HuH-7.5 (cell line): ENCODE data around the gene CKAP5.
"Not testable (repeated sequence)": the region's sequence is repeated elsewhere in the genome, so short reads cannot be mapped to it uniquely, and the experiment has no call there.

Source experiments
- DNase-seq: peaks from one replicate; pipeline ENCODE4 v3.0.0; 2011; ENCODE audit warnings: low spot score

CKAP5 gene

DNA sequence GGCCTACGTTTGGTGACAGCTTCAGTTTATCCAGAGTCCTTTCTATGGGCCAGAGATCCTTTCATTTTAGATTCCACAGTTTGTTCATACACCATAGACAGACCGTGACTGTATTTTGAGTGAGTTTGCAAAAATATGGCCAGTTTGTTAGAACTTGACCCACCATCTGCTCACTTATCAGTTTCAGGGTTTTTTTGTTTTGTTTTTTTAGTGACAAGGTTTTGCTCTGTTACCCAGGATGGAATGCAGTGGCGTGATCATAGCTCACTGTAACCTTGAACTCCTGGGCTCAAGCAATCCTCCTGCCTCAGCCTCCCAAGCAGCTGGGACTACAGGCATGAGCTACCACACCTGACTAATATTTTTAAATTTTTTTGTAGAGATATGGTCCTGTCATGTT, 9.1 kb upstream of the CKAP5 start:
- DNase-seq = no peak

DNA sequence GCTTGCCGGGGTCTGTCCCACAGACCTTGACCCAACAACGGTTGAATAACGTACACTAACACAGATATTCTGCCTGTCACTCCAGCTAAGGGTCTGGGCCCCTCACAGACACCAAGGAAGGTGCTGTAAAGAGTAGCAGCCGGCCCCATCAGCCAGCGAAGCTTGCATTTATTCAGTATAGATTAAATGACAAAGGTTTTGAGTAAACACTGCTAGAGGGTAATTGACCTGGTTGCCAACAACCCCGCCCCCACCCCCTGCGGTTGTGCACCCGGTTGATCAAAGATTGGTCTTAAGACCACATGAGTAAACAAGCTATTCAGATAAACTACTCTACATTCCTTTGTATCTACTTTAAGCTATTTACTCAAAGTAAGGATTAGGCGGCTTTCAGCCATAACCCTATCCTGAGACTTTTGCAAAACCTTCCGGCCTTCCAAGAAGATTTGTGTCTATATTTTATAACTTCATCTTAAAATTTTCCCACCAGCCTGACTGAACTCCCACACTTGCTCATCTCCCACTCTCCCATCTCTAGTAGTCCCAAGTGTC, 4.8 kb upstream of the CKAP5 start:
- DNase-seq = no peak

GRCh38 chr11:46849631-46850030, 3.6 kb upstream of the CKAP5 start:
- no peak for DNase-seq

GRCh38 chr11:46846510-46846830, 390 bp upstream of the CKAP5 start:
- DNase-seq = no peak

DNA sequence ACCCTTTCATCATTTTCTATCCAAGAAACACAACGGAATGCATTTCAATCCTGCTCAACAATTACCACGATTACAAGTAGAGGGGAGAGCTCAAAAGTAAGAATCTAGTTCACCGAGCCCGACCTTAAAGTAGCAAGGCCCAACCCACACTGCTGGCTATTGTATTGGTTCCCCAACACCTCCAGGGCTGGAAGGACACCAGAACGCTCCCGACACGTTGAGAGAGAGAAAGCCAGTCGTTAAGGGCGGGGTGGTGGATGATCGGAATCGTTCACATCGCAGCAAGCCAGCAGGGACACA, 690 bp downstream of the CKAP5 start:
- no peak for DNase-seq

DNA sequence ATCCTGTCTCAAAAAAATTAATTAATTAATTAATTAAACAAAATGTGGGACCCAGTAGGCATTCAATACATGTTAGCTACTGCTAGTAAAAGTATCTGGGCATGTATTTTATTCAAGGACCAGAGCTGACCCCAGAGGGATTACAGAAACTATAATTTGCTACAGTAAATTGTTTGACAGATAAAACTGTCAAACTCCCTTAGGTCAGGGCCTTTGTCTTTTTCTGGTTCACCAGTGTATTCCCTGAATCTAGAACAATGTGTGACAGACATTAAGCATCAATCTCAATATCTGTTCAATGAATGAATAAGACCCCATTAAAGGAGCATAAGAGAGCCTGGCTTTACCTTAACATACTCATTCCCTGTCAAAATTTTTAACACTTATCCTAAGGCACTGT, 6.0 kb downstream of the CKAP5 start:
- DNase-seq = no peak

DNA sequence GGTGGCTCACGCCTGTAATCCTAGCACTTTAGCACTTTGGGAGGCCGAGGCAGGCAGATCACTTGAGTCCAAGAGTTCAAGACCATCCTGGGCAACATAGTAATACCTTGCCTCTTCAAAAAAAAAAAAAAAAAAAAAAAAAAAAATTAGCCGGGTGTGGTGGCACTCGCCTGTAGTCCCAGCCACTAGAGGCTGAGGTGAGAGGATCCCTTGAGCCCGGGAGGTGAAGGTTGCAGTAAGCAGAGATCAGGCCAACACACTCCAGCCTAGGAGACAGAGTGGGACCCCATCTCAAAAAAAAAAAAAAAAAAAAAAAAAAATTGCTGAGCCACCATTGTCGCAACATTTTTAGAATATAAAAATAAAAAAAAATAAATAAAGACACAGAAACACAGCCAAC, 7.6 kb downstream of the CKAP5 start:
- DNase-seq = no peak

GRCh38 chr11:46837860-46838259, 8.2 kb downstream of the CKAP5 start:
- no peak for DNase-seq

DNA sequence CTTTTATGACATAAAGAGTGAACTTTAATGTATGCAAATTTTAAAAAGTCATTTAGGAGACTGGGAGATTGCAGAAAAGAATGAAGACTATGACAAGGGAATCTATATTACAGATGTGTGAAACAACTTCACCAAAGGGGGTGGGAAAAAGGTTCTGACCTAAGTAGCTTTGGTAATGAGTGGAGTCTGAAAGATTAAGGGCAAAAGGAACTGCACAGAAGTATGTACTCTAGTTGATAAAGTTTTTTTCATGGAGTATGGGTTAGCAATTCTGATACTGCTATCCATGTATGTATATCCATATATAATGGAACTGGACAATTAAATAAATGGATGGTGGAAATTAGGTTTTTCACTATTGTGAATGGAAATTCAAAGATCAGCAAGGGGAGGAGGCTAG, 9.2 kb downstream of the CKAP5 start:
- no peak for DNase-seq

DNA sequence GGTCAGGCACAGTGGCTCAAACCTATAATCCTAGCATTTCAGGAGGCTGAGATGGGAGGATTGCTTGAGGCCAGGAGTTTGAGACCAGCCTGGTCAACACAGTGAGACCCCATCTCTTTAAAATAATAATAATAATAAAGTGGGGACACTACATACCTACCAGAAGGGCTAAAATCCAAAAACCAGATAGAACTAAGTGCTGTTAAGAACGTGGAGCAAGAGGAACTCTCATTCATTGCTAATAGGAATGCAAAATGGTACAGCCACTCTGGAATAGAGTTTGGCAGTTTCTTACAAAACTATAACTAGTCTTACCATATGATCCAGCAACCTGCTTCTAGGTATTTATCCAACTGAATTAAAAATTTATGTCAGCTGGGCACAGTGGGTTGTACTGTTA, 9.6 kb downstream of the CKAP5 start:
- no peak for DNase-seq

DNA sequence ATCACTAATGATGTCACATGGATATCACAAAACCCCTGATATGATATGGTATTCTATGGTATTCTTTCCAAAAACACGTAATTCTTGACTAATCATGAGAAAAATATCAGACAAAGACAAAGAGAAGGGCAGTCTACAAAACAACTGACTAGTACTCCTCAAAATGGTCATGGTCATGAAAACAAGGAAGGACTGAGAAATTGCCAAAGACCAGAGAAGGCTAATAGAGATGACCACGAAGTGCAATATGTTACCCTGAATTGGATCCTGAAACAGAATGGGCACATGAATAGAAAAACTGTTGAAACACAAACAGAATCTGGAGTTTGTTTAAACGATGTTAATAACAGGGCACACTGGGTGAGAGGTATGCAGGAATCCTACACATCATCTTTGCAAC, 10.2 kb downstream of the CKAP5 start:
- no peak for DNase-seq

- no peak for DNase-seq
These were observed 11.3 kb downstream of the CKAP5 start for GRCh38 chr11:46834821-46835220.

DNA sequence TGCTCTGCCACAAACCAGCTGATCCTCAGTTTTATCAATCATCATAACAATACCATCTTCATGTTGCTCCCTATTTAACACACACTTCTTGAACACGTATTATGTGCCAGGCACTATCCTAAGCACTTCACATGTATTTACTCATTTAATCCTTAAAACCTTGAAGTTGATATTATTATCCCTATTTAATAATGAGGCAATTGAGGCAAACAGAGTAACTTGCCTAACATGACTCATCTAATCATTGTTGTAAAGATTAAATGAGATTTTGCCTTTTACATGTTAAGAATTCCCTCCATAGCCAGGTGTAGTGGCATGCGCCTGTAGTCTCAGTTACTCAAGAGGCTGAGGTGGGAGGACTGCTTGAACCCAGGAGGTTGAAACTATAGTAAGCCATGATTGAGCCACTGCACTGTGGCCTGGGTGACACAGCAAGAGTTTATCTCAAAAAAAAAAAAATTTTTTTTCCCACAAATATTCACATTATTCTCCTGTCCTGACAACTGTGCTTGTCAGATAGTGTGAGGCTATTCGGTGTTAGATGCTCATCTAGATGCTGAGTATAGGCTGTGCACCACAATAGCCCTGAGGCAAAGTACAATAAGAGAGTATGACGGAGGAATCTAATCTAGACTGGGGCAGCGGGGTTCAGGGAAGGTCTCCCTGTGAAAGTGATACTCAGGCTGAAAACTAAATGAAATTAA, 13.4 kb downstream of the CKAP5 start:
- no peak for DNase-seq

- no peak for DNase-seq
These were observed 18.1 kb downstream of the CKAP5 start for GRCh38 chr11:46827995-46828394.

GRCh38 chr11:46826310-46827044, 19.6 kb downstream of the CKAP5 start:
- DNase-seq = peak; percentile 43

DNA sequence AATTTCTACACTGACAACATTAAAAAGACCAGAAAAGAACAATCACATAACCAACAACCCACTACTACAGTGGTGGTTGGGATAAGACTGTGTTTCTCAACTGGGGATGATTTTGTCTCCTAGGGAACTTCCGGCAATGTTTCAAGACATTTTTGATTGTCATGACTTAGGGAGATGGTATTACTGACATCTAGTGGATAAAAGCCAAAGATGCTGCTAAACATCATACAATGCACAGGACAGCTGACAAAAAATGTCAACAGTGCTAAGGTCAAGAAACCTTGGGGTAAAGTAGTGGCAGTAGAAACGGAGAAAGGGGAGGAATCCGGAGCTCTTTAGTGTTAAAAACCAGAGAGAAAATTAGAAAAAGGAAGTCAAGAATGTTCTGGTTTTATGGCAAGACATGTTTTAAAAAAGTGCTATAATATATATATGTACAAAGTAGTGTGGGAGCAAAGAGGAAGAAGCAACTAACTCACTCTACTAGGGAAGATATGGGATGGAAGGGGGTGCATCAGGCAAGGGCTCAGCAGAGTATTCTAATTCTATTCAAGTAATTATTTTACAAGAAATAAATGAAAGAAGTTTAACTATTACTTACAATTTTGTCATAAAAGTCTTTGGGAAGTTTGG, 37.2 kb downstream of the CKAP5 start:
- no peak for DNase-seq

DNA sequence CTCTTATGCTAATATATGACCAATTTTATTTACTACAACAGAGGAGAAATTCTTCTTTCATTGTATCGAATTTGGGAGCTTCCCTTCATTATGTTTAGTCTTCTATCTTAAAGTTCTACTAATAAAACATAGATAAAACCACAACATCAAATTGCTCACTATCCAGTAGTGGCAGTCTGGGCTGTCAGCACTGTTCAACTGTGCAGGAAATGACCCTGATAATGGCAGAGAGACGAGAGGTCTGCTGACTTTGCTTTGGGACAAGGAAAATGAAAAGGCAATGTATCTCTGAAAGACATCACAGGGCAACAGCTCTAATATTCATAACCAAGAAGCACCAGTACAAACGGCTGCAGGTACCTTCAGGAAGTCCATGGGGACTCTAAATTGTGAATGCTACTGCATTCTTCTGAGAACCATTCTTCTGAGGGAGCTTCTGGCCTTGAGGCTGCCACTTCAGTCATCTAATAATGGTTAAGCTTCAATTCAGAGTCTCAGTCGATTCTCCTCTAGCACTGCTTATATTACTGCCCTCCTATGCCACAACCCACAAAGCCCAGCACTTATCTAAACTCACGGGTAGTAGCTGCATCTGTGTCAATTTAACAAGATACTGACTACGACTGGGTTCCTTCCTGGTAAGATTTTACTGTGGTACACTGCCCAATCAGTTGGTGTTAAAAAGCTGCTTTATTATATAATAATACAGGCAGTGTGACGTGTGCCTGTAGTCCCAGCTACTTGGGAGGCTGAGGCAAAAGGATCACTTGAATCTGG, 44.2 kb downstream of the CKAP5 start:
- no peak for DNase-seq

GRCh38 chr11:46800177-46800576, 45.9 kb downstream of the CKAP5 start:
- DNase-seq = no peak

DNA sequence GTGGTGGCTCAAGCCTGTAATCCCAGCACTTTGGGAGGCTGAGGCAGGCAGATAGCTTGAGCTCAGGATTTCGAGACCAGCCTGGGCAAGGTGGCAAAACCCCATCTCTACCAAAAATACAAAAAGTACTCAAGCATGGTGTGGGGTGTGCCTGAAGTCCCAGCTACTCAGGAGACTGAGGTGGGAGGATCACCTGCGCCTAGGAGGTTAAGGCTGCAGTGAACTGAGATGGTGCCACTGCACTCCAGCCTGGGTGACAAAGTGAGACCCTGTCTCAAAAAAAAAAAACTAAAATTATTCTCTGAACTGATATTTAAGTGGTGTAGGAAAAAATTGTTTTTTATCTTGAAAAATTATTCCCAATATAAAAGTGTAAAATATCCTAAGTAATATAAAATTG, 46.4 kb downstream of the CKAP5 start:
- not testable (repeated sequence) for DNase-seq

GRCh38 chr11:46778416-46778815, 67.7 kb downstream of the CKAP5 start:
- no peak for DNase-seq

DNA sequence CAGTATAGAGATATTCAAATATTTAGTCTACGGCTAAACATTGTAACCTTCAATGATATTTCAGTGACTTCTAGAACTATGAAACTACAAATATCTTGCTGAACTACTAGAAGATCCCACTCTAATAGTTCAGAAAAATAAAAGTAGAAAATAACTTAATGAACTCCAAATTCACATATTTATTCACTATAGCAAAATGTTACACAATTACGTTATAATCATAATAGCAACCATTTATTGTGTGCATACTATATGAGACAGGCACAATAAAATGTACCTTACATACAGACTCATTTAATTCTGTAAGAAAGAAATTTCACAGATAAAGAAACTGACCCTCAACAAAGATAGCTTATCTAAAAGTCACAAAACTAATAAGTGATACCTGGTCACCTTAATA, 69.2 kb downstream of the CKAP5 start:
- DNase-seq = no peak

DNA sequence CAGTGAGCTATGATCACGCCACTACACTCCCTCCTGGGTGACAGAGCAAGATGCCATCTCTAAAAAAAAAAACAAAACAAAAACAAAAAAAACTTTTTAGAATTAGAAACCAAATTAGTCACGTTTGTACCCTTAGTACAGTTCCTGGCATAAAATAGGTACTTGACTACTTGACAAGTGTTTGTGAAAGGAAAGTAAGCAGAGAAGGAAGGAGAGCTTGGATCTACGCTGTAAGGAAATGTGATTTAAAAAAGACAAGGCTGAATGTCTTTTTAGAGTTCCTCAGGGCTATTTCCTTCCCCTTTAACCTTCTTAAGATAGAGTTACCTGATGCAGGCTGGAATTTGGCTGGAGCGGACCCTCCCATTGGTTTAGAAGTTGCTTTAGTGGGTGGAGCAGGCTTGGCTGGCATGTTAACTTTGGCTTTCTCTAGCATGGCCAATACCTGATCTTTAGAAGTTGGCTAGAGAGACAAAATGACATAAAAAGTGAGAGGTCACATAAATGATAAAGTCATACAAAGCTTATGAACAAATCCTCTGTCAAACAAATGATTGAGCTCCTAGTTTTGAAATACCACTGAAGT, 76.4 kb downstream of the CKAP5 start:
- no peak for DNase-seq
